Stimulated activated memory B cell treated with anti-CD40 and anti-IgM and Interleukin-4, amounts not matched to agents 10 μg/mL and 1 μg/mL and 100 μg/mL, for 72 hours (primary cell): Measurements from ENCODE around the gene MEGF6.

ENCODE experiments used
- ATAC-seq: fragments of 150-1000 bp; cut with Tn5 transposase; 2 replicates; pipeline ENCODE4 v1.10.0; 2021
- H3K27ac Mint-ChIP-seq: one replicate; pipeline ENCODE4 v1.8.0; 2022; ENCODE audit warnings: mild to moderate bottlenecking, mixed read lengths
- H3K27me3 Mint-ChIP-seq: one replicate; pipeline ENCODE4 v1.8.0; 2022; ENCODE audit warnings: mixed read lengths
- H3K36me3 Mint-ChIP-seq: one replicate; pipeline ENCODE4 v1.8.0; 2022; ENCODE audit warnings: mixed read lengths
- H3K4me1 Mint-ChIP-seq: one replicate; pipeline ENCODE4 v1.8.0; 2022; ENCODE audit warnings: mixed read lengths
- H3K4me3 Mint-ChIP-seq: one replicate; pipeline ENCODE4 v1.8.0; 2022; ENCODE audit warnings: mild to moderate bottlenecking, moderate library complexity, mixed read lengths
- H3K9me3 Mint-ChIP-seq: one replicate; pipeline ENCODE4 v1.8.0; 2022; ENCODE audit warnings: mixed read lengths

MEGF6 gene

GRCh38 chr1:3482378-3482849 is 128.9 kb downstream of the MEGF6 start:
- ATAC-seq, result no peak
- H3K27me3 Mint-ChIP-seq, result peaks cover 64% of the 10 kb centered on the region
- H3K4me3 Mint-ChIP-seq, result no peak overlapping the region
- H3K36me3 Mint-ChIP-seq, result no peaks in the 10 kb centered on the region
- no peaks in the 10 kb centered on the region for H3K4me1 Mint-ChIP-seq
- H3K9me3 Mint-ChIP-seq, result no peaks in the 10 kb centered on the region
- no peak overlapping the region for H3K27ac Mint-ChIP-seq

GRCh38 chr1:3481836-3482375 is 129.4 kb downstream of the MEGF6 start:
- ATAC-seq, result no peak
- Mint-ChIP-seq H3K27ac (no peak overlapping the region), H3K4me1 (no peaks in the 10 kb centered on the region), H3K9me3 (no peaks in the 10 kb centered on the region), H3K4me3 (no peak overlapping the region), H3K36me3 (no peaks in the 10 kb centered on the region), H3K27me3 (peaks cover 64% of the 10 kb centered on the region)

GRCh38 chr1:3481046-3481445 is 130.3 kb downstream of the MEGF6 start:
- no peak overlapping the region for H3K27ac Mint-ChIP-seq
- no peak overlapping the region for H3K4me3 Mint-ChIP-seq
- no peaks in the 10 kb centered on the region for H3K36me3 Mint-ChIP-seq
- H3K9me3 Mint-ChIP-seq, result no peaks in the 10 kb centered on the region
- H3K4me1 Mint-ChIP-seq, result no peaks in the 10 kb centered on the region
- H3K27me3 Mint-ChIP-seq, result peaks cover 64% of the 10 kb centered on the region
- no peak for ATAC-seq

- no peaks in the 10 kb centered on the region for H3K9me3 Mint-ChIP-seq
- H3K4me3 Mint-ChIP-seq, result no peak overlapping the region
- no peaks in the 10 kb centered on the region for H3K4me1 Mint-ChIP-seq
- H3K27me3 Mint-ChIP-seq, result peaks cover 64% of the 10 kb centered on the region
- no peak for ATAC-seq
- no peaks in the 10 kb centered on the region for H3K36me3 Mint-ChIP-seq
- H3K27ac Mint-ChIP-seq, result no peak overlapping the region
Measured at GRCh38 chr1:3480369-3480719, 131.0 kb downstream of the MEGF6 start.

- Mint-ChIP-seq H3K9me3 (no peaks in the 10 kb centered on the region), H3K4me3 (no peak overlapping the region), H3K4me1 (no peaks in the 10 kb centered on the region), H3K27ac (no peak overlapping the region), H3K36me3 (no peaks in the 10 kb centered on the region), H3K27me3 (peaks cover 59% of the 10 kb centered on the region)
- ATAC-seq, result peak; percentile 2
Measured at GRCh38 chr1:3479511-3480368, 131.6 kb downstream of the MEGF6 start.

GRCh38 chr1:3478187-3478586 is 133.1 kb downstream of the MEGF6 start:
- H3K9me3 Mint-ChIP-seq, result no peaks in the 10 kb centered on the region

GRCh38 chr1:3477241-3477995 is 133.9 kb downstream of the MEGF6 start:
- Mint-ChIP-seq H3K9me3 (no peaks in the 10 kb centered on the region), H3K4me1 (no peaks in the 10 kb centered on the region), H3K27ac (no peak overlapping the region), H3K27me3 (peaks cover 36% of the 10 kb centered on the region), H3K36me3 (no peaks in the 10 kb centered on the region), H3K4me3 (no peak overlapping the region)
- peak; percentile 71 for ATAC-seq

More at GRCh38 chr1:3478187-3478586, 133.1 kb downstream of the MEGF6 start:
- no peaks in the 10 kb centered on the region for H3K4me1 Mint-ChIP-seq
- H3K27ac Mint-ChIP-seq, result no peak overlapping the region
- no peak overlapping the region for H3K4me3 Mint-ChIP-seq
- peaks cover 44% of the 10 kb centered on the region for H3K27me3 Mint-ChIP-seq
- no peak for ATAC-seq
- H3K36me3 Mint-ChIP-seq, result no peaks in the 10 kb centered on the region

- Mint-ChIP-seq H3K36me3 (no peaks in the 10 kb centered on the region), H3K27me3 (peaks cover 35% of the 10 kb centered on the region), H3K9me3 (no peaks in the 10 kb centered on the region), H3K4me1 (no peaks in the 10 kb centered on the region), H3K4me3 (no peak overlapping the region), H3K27ac (no peak overlapping the region)
- peak; percentile 10 for ATAC-seq
Measured at GRCh38 chr1:3476666-3477065, 134.6 kb downstream of the MEGF6 start.

GRCh38 chr1:3475839-3476573 is 135.3 kb downstream of the MEGF6 start:
- Mint-ChIP-seq H3K4me1 (no peaks in the 10 kb centered on the region), H3K4me3 (no peak overlapping the region), H3K9me3 (no peaks in the 10 kb centered on the region), H3K36me3 (no peaks in the 10 kb centered on the region), H3K27me3 (peaks cover 35% of the 10 kb centered on the region), H3K27ac (no peak overlapping the region)
- ATAC-seq, result no peak

GRCh38 chr1:3474421-3474820 is 136.9 kb downstream of the MEGF6 start:
- Mint-ChIP-seq H3K9me3 (peaks cover 3% of the 10 kb centered on the region), H3K36me3 (no peaks in the 10 kb centered on the region), H3K4me1 (peaks cover 8% of the 10 kb centered on the region), H3K4me3 (no peak overlapping the region), H3K27me3 (peaks cover 30% of the 10 kb centered on the region), H3K27ac (no peak overlapping the region)
- no peak for ATAC-seq

- H3K27me3 Mint-ChIP-seq, result peaks cover 26% of the 10 kb centered on the region
- no peak overlapping the region for H3K27ac Mint-ChIP-seq
- H3K9me3 Mint-ChIP-seq, result peaks cover 3% of the 10 kb centered on the region
- H3K4me3 Mint-ChIP-seq, result no peak overlapping the region
- H3K4me1 Mint-ChIP-seq, result peaks cover 8% of the 10 kb centered on the region
- H3K36me3 Mint-ChIP-seq, result no peaks in the 10 kb centered on the region
- no peak for ATAC-seq
Measured at GRCh38 chr1:3474016-3474415, 137.3 kb downstream of the MEGF6 start.

GRCh38 chr1:3473381-3473844 is 137.9 kb downstream of the MEGF6 start:
- Mint-ChIP-seq H3K4me1 (peaks cover 8% of the 10 kb centered on the region), H3K36me3 (no peaks in the 10 kb centered on the region), H3K27ac (no peak overlapping the region), H3K27me3 (peaks cover 25% of the 10 kb centered on the region), H3K9me3 (peaks cover 3% of the 10 kb centered on the region), H3K4me3 (no peak overlapping the region)
- ATAC-seq, result no peak

- H3K4me1 Mint-ChIP-seq, result peaks cover 8% of the 10 kb centered on the region
- no peaks in the 10 kb centered on the region for H3K36me3 Mint-ChIP-seq
- peaks cover 23% of the 10 kb centered on the region for H3K27me3 Mint-ChIP-seq
- no peak for ATAC-seq
- H3K4me3 Mint-ChIP-seq, result no peak overlapping the region
- H3K27ac Mint-ChIP-seq, result no peak overlapping the region
- H3K9me3 Mint-ChIP-seq, result peaks cover 3% of the 10 kb centered on the region
Measured at GRCh38 chr1:3472906-3473305, 138.4 kb downstream of the MEGF6 start.

- H3K4me3 Mint-ChIP-seq, result no peak overlapping the region
- no peaks in the 10 kb centered on the region for H3K36me3 Mint-ChIP-seq
- peaks cover 3% of the 10 kb centered on the region for H3K9me3 Mint-ChIP-seq
- H3K27ac Mint-ChIP-seq, result no peak overlapping the region
- peaks cover 8% of the 10 kb centered on the region for H3K4me1 Mint-ChIP-seq
- no peak for ATAC-seq
- H3K27me3 Mint-ChIP-seq, result peaks cover 21% of the 10 kb centered on the region
Measured at GRCh38 chr1:3472088-3472850, 139.0 kb downstream of the MEGF6 start.
